HepG2 (cell line): Measurements from ENCODE around the gene WWC2. TPM values are rescaled to one million over a fixed set of nuclear protein-coding genes. Genes with fewer than 3 reads are reported as not detected.

ENCODE experiments used
- ATAC-seq: fragments of 200-7000 bp; cut with Tn5 transposase; 3 replicates; pipeline ENCODE4 v1.9.1; 2020; ENCODE audit warnings: mild to moderate bottlenecking, moderate library complexity
- BruUV-seq: library from RNA; stranded (reverse); fragments of 400-500 nt; replicated peaks from 2 replicates; lab custom pipeline; 2021; lab: Mats Ljungman, UMichigan
- CTCF ChIA-PET: fragments of 300-600 bp; formaldehyde crosslinking; extraction: SDS; loops from one replicate; lab custom pipeline; 2021; ENCODE audit warnings: low total read pairs, inconsistent platforms, low intra/inter-chr PET ratio; lab: Yijun Ruan, JAX
- POLR2A ChIA-PET: fragments of 350-600 bp; sonication (Branson Sonifier 250); formaldehyde crosslinking; loops from one replicate; lab custom pipeline; 2020; ENCODE audit warnings: antibody characterized with exemption, inconsistent platforms; lab: Yijun Ruan, JAX
- DNase-seq: peaks from one replicate; pipeline ENCODE4 v3.0.0-alpha.2; 2015; ENCODE audit warnings: low spot score
- FAIRE-seq: peaks from 3 replicates; lab custom pipeline; 2011; peaks lifted over from hg19 to GRCh38; lab: Jason Lieb, UNC
- H2AFZ ChIP-seq: one replicate; pipeline ENCODE4 v1.6.1; 2011; ENCODE audit warnings: low read length, inconsistent platforms
- H3K27ac ChIP-seq: fragments of 300-600 bp; 3 replicates; pipeline ENCODE4 v1.8.0; 2011; ENCODE audit warnings: mixed run types, mild to moderate bottlenecking, mixed read lengths, low read length, inconsistent platforms; ENCODE audit not compliant: insufficient read depth; ENCODE audit errors: extremely low read length
- H3K27me3 ChIP-seq, 2 experiments: fragments of 200-600 bp in 1 of 2; 2 replicates in 1 of 2; 3 replicates in 1 of 2; pipeline versions ENCODE4 v1.6.0 to v1.8.0; 2011; ENCODE audit warnings: low read length in 2 of 2, mild to moderate bottlenecking in 2 of 2, moderate library complexity in 2 of 2, inconsistent platforms in 1 of 2; ENCODE audit not compliant: insufficient read depth in 2 of 2, control insufficient read depth in 1 of 2
- H3K36me3 ChIP-seq, 2 experiments: fragments of 200-600 bp in 1 of 2; replicated peaks in 1 of 2; 2 replicates in 1 of 2; 3 replicates in 1 of 2; pipeline versions ENCODE4 v1.5.1 to v1.8.0; 2011; ENCODE audit warnings: low read length in 2 of 2, inconsistent platforms in 1 of 2; ENCODE audit not compliant: insufficient read depth in 2 of 2, control insufficient read depth in 1 of 2
- H3K4me1 ChIP-seq: 2 replicates; pipeline ENCODE4 v1.5.1; 2012; ENCODE audit warnings: low read length, inconsistent platforms; ENCODE audit not compliant: insufficient read depth
- H3K4me2 ChIP-seq: 2 replicates; pipeline ENCODE4 v1.6.0; 2011; ENCODE audit warnings: low read depth, low read length, inconsistent platforms
- H3K4me3 ChIP-seq, 3 experiments: fragments of 200-600 bp in 1 of 3; sonication (generic), shearing (Covaris generic) in 1 of 3; replicated peaks in 1 of 3; 2 replicates each; pipeline ENCODE4 v1.5.1; 2011 to 2016; ENCODE audit warnings: low read length in 3 of 3, inconsistent platforms in 2 of 3, low read depth in 2 of 3, mild to moderate bottlenecking in 2 of 3, control low read depth in 1 of 3, mixed read lengths in 1 of 3; ENCODE audit not compliant: insufficient read depth in 1 of 3
- H3K79me2 ChIP-seq: one replicate; pipeline ENCODE4 v1.6.1; 2011; ENCODE audit warnings: low read length, inconsistent platforms; ENCODE audit not compliant: insufficient read depth
- H3K9ac ChIP-seq: 2 replicates; pipeline ENCODE4 v1.6.0; 2011; ENCODE audit warnings: mild to moderate bottlenecking, low read depth, low read length, inconsistent platforms; ENCODE audit not compliant: insufficient read depth
- H3K9me3 ChIP-seq: 2 replicates; pipeline ENCODE4 v1.5.1; 2012; ENCODE audit warnings: mild to moderate bottlenecking, low read length
- H4K20me1 ChIP-seq: 2 replicates; pipeline ENCODE4 v1.6.0; 2011; ENCODE audit warnings: inconsistent platforms, mild to moderate bottlenecking, low read length, moderate library complexity; ENCODE audit not compliant: insufficient read depth
- ARID2 ChIP-seq: sonication (generic); formaldehyde crosslinking; IDR thresholded peaks from 2 replicates; pipeline ENCODE4 v1.8.1; 2022; ENCODE audit warnings: mild to moderate bottlenecking, missing genetic modification reagents, borderline replicate concordance
- HMGA1 ChIP-seq: sonication (generic); formaldehyde crosslinking; conservative IDR thresholded peaks from 2 replicates; pipeline ENCODE4 v1.4.0; 2020; ENCODE audit warnings: missing genetic modification reagents
- KAT2B ChIP-seq: fragments of 150-350 bp; IDR thresholded peaks from 2 replicates; pipeline ENCODE4 v1.6.1; 2014; ENCODE audit warnings: low read depth, low read length, borderline replicate concordance
- ZNF317 ChIP-seq: sonication (generic); formaldehyde crosslinking; IDR thresholded peaks from 2 replicates; pipeline ENCODE4 v1.5.0; 2020; ENCODE audit warnings: mild to moderate bottlenecking, missing genetic modification reagents
- ZNF563 ChIP-seq: sonication (generic); formaldehyde crosslinking; IDR thresholded peaks from 2 replicates; pipeline ENCODE4 v1.8.0; 2022; ENCODE audit warnings: mild to moderate bottlenecking, moderate library complexity, missing genetic modification reagents
- ZNF644 ChIP-seq: IDR thresholded peaks from 2 replicates; pipeline ENCODE4 v1.6.1; 2016; ENCODE audit warnings: low read depth
- ZNF766 ChIP-seq: sonication (generic); formaldehyde crosslinking; IDR thresholded peaks from 2 replicates; pipeline ENCODE4 v1.5.0; 2020; ENCODE audit warnings: missing genetic modification reagents, borderline replicate concordance
- WGBS: methylation state at CpG from one replicate; pipeline ENCODE4 v1.1.6; 2017; ENCODE audit warnings: low lambda C conversion rate; 5-methylcytosine and 5-hydroxymethylcytosine counted together
- in situ Hi-C: cut with HindIII; loops from 2 replicates; pipeline ENCODE4 v1.10.0; 2017; ENCODE audit warnings: low pct_unique_long_range_greater_than_20kb; ENCODE audit not compliant: extremely low pct_ligation_motif_present
- intact Hi-C: fragments of 100-400 bp; cut with micrococcal nuclease; formaldehyde crosslinking; loops from one replicate; pipeline ENCODE4 v1.10.0; 2022; ENCODE audit not compliant: unreplicated experiment
- polyA plus RNA-seq, 8 experiments: library from polyadenylated mRNA; depleted of rRNA in 3 of 8; stranded (reverse) in 7 of 8; unstranded in 1 of 8; fragments of >200 nt; fragmentation: Illumina TruSeq in 4 of 8; extraction: Trizol in 4 of 8; gene quantifications; 2 replicates each; pipeline versions ENCODE4 v1.2.1 to v1.2.3, GENCODE V29; 2011 to 2016; ENCODE audit warnings: low read depth in 4 of 8, missing spikeins in 1 of 8, mixed read lengths in 1 of 8; ENCODE audit not compliant: insufficient read depth in 1 of 8
- total RNA-seq, 5 experiments: library from RNA; depleted of rRNA; stranded (reverse); fragments of >200 nt; fragmentation: Illumina TruSeq; extraction: Trizol; gene quantifications; 2 replicates each; pipeline ENCODE4 v1.2.3, GENCODE V29; 2016; ENCODE audit warnings: low read depth in 1 of 5
- TF ChIP-seq, protein P1 (sequence below): sonication (generic); formaldehyde crosslinking; IDR thresholded peaks from 2 replicates; pipeline ENCODE4 v1.4.0; 2020; ENCODE audit warnings: mild to moderate bottlenecking, low read depth, missing genetic modification reagents
- TF ChIP-seq, protein P2 (sequence below): sonication (generic); formaldehyde crosslinking; IDR thresholded peaks from 2 replicates; pipeline ENCODE4 v1.4.0; 2020; ENCODE audit warnings: missing genetic modification reagents, borderline replicate concordance
- TF ChIP-seq, protein P3 (sequence below): sonication (generic); formaldehyde crosslinking; IDR thresholded peaks from 2 replicates; pipeline ENCODE4 v1.5.0; 2020; ENCODE audit warnings: missing genetic modification reagents

Gene WWC2
- total and polyA plus RNA-seq, 2 of the 13 experiments (the other 11 are each of a cell fraction or from before 2014, with no cell fraction given): 40.0 to 50.1 TPM

DNA sequence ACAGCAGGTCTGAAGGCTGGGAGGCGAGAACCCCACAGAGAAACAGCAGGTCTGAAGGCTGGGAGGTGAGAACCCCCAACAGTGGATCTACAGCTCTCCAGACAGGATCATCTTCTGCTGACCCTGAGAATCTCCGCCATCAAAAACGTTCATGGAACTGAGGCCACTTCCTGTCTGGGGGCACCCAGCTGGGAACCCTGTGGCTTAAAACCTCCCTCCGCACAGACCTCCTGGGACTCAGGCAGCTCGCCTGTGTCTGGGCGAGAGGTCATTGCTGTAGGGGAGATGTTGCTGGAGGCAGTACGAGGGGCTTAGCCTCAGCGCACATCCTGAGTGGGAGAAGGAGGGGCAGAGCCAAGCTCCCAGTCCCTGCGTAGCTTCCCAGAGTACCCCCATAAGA is 238.3 kb downstream of the WWC2 start:
- H3K4me1 ChIP-seq: peaks cover 9% of the 10 kb centered on the region
- FAIRE-seq (no peak), ATAC-seq (peak; percentile 29; the same call in 2 of the 3 replicates), DNase-seq (no peak)
- H3K4me3 ChIP-seq: no peak overlapping the region
- no peaks in the 10 kb centered on the region for H4K20me1 ChIP-seq
- H3K4me2 ChIP-seq: no peak overlapping the region
- no peaks in the 10 kb centered on the region; a peak in 1 of 5 replicates for H3K27me3 ChIP-seq
- H3K9me3 ChIP-seq: no peaks in the 10 kb centered on the region
- ChIA-PET CTCF (no interaction called here), POLR2A (no interaction called here)
- in situ Hi-C loops: no loop called here
- intact Hi-C loops: no loop called here
- H3K27ac ChIP-seq: no peak overlapping the region
- 67% methylated on average over 8 of the region's 9 CpGs for WGBS
- no peak overlapping the region for H2AFZ ChIP-seq
- no peaks in the 10 kb centered on the region for H3K36me3 ChIP-seq
- no peak overlapping the region for H3K9ac ChIP-seq
- TF ChIP-seq KAT2B: no peak
- no peak for TF ChIP-seq ZNF644 (CRISPR knock-in tag)
- TF ChIP-seq, protein P1, sequence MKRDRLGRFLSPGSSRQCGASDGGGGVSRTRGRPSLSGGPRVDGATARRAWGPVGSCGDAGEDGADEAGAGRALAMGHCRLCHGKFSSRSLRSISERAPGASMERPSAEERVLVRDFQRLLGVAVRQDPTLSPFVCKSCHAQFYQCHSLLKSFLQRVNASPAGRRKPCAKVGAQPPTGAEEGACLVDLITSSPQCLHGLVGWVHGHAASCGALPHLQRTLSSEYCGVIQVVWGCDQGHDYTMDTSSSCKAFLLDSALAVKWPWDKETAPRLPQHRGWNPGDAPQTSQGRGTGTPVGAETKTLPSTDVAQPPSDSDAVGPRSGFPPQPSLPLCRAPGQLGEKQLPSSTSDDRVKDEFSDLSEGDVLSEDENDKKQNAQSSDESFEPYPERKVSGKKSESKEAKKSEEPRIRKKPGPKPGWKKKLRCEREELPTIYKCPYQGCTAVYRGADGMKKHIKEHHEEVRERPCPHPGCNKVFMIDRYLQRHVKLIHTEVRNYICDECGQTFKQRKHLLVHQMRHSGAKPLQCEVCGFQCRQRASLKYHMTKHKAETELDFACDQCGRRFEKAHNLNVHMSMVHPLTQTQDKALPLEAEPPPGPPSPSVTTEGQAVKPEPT (CRISPR knock-in tag): no peak
- no peak for TF ChIP-seq HMGA1 (CRISPR knock-in tag)
- TF ChIP-seq ZNF766: no peak
- TF ChIP-seq, protein P2, sequence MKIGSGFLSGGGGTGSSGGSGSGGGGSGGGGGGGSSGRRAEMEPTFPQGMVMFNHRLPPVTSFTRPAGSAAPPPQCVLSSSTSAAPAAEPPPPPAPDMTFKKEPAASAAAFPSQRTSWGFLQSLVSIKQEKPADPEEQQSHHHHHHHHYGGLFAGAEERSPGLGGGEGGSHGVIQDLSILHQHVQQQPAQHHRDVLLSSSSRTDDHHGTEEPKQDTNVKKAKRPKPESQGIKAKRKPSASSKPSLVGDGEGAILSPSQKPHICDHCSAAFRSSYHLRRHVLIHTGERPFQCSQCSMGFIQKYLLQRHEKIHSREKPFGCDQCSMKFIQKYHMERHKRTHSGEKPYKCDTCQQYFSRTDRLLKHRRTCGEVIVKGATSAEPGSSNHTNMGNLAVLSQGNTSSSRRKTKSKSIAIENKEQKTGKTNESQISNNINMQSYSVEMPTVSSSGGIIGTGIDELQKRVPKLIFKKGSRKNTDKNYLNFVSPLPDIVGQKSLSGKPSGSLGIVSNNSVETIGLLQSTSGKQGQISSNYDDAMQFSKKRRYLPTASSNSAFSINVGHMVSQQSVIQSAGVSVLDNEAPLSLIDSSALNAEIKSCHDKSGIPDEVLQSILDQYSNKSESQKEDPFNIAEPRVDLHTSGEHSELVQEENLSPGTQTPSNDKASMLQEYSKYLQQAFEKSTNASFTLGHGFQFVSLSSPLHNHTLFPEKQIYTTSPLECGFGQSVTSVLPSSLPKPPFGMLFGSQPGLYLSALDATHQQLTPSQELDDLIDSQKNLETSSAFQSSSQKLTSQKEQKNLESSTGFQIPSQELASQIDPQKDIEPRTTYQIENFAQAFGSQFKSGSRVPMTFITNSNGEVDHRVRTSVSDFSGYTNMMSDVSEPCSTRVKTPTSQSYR (CRISPR knock-in tag): no peak
- TF ChIP-seq, protein P3, sequence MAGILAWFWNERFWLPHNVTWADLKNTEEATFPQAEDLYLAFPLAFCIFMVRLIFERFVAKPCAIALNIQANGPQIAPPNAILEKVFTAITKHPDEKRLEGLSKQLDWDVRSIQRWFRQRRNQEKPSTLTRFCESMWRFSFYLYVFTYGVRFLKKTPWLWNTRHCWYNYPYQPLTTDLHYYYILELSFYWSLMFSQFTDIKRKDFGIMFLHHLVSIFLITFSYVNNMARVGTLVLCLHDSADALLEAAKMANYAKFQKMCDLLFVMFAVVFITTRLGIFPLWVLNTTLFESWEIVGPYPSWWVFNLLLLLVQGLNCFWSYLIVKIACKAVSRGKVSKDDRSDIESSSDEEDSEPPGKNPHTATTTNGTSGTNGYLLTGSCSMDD: no peak
- no peak for TF ChIP-seq ZNF317 (CRISPR knock-in tag)
- TF ChIP-seq ZNF563 (CRISPR knock-in tag): no peak
- TF ChIP-seq ARID2 (CRISPR knock-in tag): no peak
- no peaks in the 10 kb centered on the region for H3K79me2 ChIP-seq
- no TSS peak for BruUV-seq
